C4-2B (cell line): ENCODE data around the gene AMIGO3.

Experiments used
- ZFX ChIP-seq: fragments of 450-650 bp; IDR thresholded peaks from 2 replicates; pipeline ENCODE4 v1.6.1; 2017
- TF ChIP-seq, protein P1 (sequence below): fragments of 450-650 bp; conservative IDR thresholded peaks from 2 replicates; pipeline ENCODE4 v1.5.1; 2017; ENCODE audit warnings: mild to moderate bottlenecking

DNA sequence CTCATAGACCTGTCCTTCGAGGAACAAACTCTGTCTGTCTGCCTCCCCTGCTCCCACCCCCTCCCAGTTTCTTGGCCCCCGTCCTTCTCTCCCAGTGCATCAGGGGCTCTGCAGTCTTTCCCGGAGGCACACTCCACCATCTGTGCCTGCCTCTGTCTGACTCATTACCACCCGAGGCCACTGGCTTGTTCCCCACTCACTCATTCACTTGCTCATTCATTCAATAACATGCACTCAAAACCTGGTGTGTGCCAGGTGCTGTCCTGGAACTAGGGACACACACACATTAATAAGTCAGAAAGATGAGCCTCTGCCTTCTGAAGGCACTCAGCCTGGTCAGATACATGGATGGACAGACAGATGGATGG lies 12.4 kb downstream of the AMIGO3 start:
- TF ChIP-seq, protein P1, sequence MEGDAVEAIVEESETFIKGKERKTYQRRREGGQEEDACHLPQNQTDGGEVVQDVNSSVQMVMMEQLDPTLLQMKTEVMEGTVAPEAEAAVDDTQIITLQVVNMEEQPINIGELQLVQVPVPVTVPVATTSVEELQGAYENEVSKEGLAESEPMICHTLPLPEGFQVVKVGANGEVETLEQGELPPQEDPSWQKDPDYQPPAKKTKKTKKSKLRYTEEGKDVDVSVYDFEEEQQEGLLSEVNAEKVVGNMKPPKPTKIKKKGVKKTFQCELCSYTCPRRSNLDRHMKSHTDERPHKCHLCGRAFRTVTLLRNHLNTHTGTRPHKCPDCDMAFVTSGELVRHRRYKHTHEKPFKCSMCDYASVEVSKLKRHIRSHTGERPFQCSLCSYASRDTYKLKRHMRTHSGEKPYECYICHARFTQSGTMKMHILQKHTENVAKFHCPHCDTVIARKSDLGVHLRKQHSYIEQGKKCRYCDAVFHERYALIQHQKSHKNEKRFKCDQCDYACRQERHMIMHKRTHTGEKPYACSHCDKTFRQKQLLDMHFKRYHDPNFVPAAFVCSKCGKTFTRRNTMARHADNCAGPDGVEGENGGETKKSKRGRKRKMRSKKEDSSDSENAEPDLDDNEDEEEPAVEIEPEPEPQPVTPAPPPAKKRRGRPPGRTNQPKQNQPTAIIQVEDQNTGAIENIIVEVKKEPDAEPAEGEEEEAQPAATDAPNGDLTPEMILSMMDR, result no peak
- no peak for TF ChIP-seq ZFX
